Activated T-cell treated with anti-CD3 and anti-CD28 coated beads for 24 hours (primary cell): ENCODE results near the gene EPB41L2.
"Not testable (repeated sequence)": the region's sequence is repeated elsewhere in the genome, so short reads cannot be mapped to it uniquely, and the experiment has no call there.

ENCODE experiments used
- DNase-seq: peaks from one replicate; pipeline ENCODE4 v3.0.0-alpha.2; 2020; ENCODE audit warnings: low read depth

The EPB41L2 gene

GRCh38 chr6:131003488-131004386, 59.3 kb downstream of the EPB41L2 start:
- no peak for DNase-seq

GRCh38 chr6:131002661-131002980, 60.4 kb downstream of the EPB41L2 start:
- DNase-seq: no peak

GRCh38 chr6:131001945-131002660, 60.9 kb downstream of the EPB41L2 start:
- DNase-seq: no peak

GRCh38 chr6:131001111-131001736, 61.8 kb downstream of the EPB41L2 start:
- DNase-seq: no peak

- DNase-seq: no peak
Measured at GRCh38 chr6:131000544-131000943, 62.5 kb downstream of the EPB41L2 start.

GRCh38 chr6:130997061-130997753, 65.8 kb downstream of the EPB41L2 start:
- no peak for DNase-seq

- no peak for DNase-seq
Measured at GRCh38 chr6:130996635-130997034, 66.4 kb downstream of the EPB41L2 start.

GRCh38 chr6:130995783-130996447, 67.1 kb downstream of the EPB41L2 start:
- DNase-seq: no peak

- no peak for DNase-seq
Measured at GRCh38 chr6:130994319-130995097, 68.5 kb downstream of the EPB41L2 start.

GRCh38 chr6:130993292-130993765, 69.7 kb downstream of the EPB41L2 start:
- DNase-seq: no peak

- no peak for DNase-seq
Measured at GRCh38 chr6:130991422-130992137, 71.5 kb downstream of the EPB41L2 start.

GRCh38 chr6:130987539-130987938, 75.5 kb downstream of the EPB41L2 start:
- DNase-seq: not testable (repeated sequence)

- no peak for DNase-seq
Measured at GRCh38 chr6:130985115-130985514, 77.9 kb downstream of the EPB41L2 start.

- no peak for DNase-seq
Measured at GRCh38 chr6:130982941-130983456, 80.0 kb downstream of the EPB41L2 start.

GRCh38 chr6:130982135-130982534, 80.9 kb downstream of the EPB41L2 start:
- no peak for DNase-seq

GRCh38 chr6:130981409-130981808, 81.6 kb downstream of the EPB41L2 start:
- no peak for DNase-seq

- no peak for DNase-seq
Measured at GRCh38 chr6:130980310-130981032, 82.6 kb downstream of the EPB41L2 start.

GRCh38 chr6:130978660-130979396, 84.2 kb downstream of the EPB41L2 start:
- no peak for DNase-seq
